ENCODE measurements around the gene GSTO2.

- TF ChIP-seq CTCF (IDR thresholded peaks at IDR 0.05; ENCODE audit: low read length) (peak; percentile 65), EZH2 (IDR thresholded peaks at IDR 0.05; ENCODE audit: borderline replicate concordance, low read length) (no peak)
Measured at GRCh38 chr10:104297697-104298660, 29.0 kb downstream of the GSTO2 start.
